Calu3 (cell line): Measurements from ENCODE around the gene DCC. TPM values are rescaled to one million over a fixed set of nuclear protein-coding genes. Genes with fewer than 3 reads are reported as not detected.

ENCODE experiments used
- BruUV-seq: library from RNA; stranded (reverse); fragments of 400-500 nt; replicated peaks from 2 replicates; lab custom pipeline; 2021; lab: Mats Ljungman, UMichigan
- CTCF ChIA-PET: fragments of 300-600 bp; sonication (Branson Sonifier 250); formaldehyde crosslinking; loops from one replicate; lab custom pipeline; 2022; ENCODE audit warnings: antibody characterized with exemption; lab: Charles Lee
- DNase-seq: peaks from one replicate; pipeline ENCODE4 v3.0.0; 2022
- H3K27ac Mint-ChIP-seq: one replicate; pipeline ENCODE4 v1.8.0; 2022; ENCODE audit warnings: mixed read lengths; ENCODE audit not compliant: unreplicated experiment
- H3K27me3 Mint-ChIP-seq: one replicate; pipeline ENCODE4 v1.8.0; 2022; ENCODE audit warnings: mixed read lengths; ENCODE audit not compliant: unreplicated experiment
- H3K36me3 Mint-ChIP-seq: one replicate; pipeline ENCODE4 v1.8.0; 2022; ENCODE audit warnings: mild to moderate bottlenecking, moderate library complexity, mixed read lengths; ENCODE audit not compliant: insufficient read depth, unreplicated experiment
- H3K4me1 Mint-ChIP-seq: one replicate; pipeline ENCODE4 v1.8.0; 2022; ENCODE audit warnings: mild to moderate bottlenecking, low read depth, mixed read lengths; ENCODE audit not compliant: unreplicated experiment
- H3K4me3 Mint-ChIP-seq: one replicate; pipeline ENCODE4 v1.8.0; 2022; ENCODE audit warnings: mild to moderate bottlenecking, low read depth, moderate library complexity, mixed read lengths; ENCODE audit not compliant: unreplicated experiment
- H3K9me3 Mint-ChIP-seq: one replicate; pipeline ENCODE4 v1.8.0; 2022; ENCODE audit warnings: low read depth, mixed read lengths; ENCODE audit not compliant: unreplicated experiment
- intact Hi-C: fragments of 100-400 bp; cut with micrococcal nuclease; formaldehyde crosslinking; loops from one replicate; pipeline ENCODE4 v1.10.0; 2022; ENCODE audit not compliant: unreplicated experiment
- total RNA-seq: library from RNA; stranded (reverse); gene quantifications from 2 replicates; pipeline ENCODE4 v1.2.3, GENCODE V29; 2022
- TF ChIP-seq, protein P1 (sequence below): fragments of 200-600 bp; IDR thresholded peaks from one replicate; pipeline ENCODE4 v1.8.0; 2022; ENCODE audit warnings: antibody characterized with exemption; ENCODE audit not compliant: unreplicated experiment

Gene DCC
- total RNA-seq, 1 experiment from 2014 or later, result not detected

DNA sequence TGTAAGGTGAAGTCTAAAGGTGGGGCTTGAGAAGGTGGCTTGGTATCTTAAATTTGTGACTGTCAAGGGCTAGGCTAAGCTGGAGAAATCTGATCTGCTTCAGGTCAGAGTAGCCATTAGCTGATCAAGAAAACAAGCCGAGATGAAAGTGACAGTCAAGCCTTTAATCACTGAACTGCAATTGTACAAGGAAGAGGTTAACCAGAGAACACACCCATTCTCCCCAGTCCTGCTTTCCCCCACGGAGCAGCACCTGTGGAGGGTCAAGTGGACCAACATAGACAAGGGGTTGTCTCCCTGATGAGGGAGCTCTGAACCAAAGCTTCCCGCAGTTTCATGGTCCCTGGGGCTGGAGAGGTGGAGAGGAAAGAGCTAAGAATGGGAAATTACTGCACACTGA, 901.2 kb downstream of the DCC start:
- Mint-ChIP-seq H3K27me3 (no peaks in the 10 kb centered on the region), H3K9me3 (peaks cover 2% of the 10 kb centered on the region), H3K4me1 (no peaks in the 10 kb centered on the region), H3K4me3 (no peak overlapping the region), H3K27ac (no peak overlapping the region), H3K36me3 (no peaks in the 10 kb centered on the region)
- CTCF ChIA-PET, result no interaction called here
- TF ChIP-seq, protein P1, sequence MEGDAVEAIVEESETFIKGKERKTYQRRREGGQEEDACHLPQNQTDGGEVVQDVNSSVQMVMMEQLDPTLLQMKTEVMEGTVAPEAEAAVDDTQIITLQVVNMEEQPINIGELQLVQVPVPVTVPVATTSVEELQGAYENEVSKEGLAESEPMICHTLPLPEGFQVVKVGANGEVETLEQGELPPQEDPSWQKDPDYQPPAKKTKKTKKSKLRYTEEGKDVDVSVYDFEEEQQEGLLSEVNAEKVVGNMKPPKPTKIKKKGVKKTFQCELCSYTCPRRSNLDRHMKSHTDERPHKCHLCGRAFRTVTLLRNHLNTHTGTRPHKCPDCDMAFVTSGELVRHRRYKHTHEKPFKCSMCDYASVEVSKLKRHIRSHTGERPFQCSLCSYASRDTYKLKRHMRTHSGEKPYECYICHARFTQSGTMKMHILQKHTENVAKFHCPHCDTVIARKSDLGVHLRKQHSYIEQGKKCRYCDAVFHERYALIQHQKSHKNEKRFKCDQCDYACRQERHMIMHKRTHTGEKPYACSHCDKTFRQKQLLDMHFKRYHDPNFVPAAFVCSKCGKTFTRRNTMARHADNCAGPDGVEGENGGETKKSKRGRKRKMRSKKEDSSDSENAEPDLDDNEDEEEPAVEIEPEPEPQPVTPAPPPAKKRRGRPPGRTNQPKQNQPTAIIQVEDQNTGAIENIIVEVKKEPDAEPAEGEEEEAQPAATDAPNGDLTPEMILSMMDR, result no peak
- no TSS peak for BruUV-seq
- no peak for DNase-seq
- intact Hi-C loops, result no loop called here

GRCh38 chr18:53253789-53254188, 913.8 kb downstream of the DCC start:
- Mint-ChIP-seq H3K9me3 (peaks cover 9% of the 10 kb centered on the region), H3K4me3 (no peak overlapping the region), H3K27ac (no peak overlapping the region), H3K27me3 (no peaks in the 10 kb centered on the region), H3K4me1 (no peaks in the 10 kb centered on the region), H3K36me3 (no peaks in the 10 kb centered on the region)
- BruUV-seq, result no TSS peak
- intact Hi-C loops, result no loop called here
- CTCF ChIA-PET, result no interaction called here
- TF ChIP-seq, protein P1, result no peak
- no peak for DNase-seq

DNA sequence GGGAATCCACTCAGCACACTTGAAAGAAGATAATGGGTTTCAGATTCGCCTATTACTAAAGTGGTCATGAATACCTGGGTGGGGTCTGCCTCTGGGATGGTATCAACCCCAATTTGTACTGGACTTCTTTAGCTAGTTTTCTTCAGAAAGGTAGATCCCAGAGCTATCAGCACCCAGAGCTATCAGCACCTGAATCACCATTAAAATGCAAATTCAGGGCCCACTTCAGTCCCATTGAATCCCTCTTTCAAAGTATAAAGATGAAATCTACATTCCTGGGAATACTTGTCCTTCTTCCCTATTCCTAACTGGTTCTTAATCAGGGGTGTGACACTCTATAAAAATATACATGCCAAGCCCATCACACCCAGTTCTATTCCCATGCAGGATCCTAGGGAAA, 914.3 kb downstream of the DCC start:
- CTCF ChIA-PET, result no interaction called here
- TF ChIP-seq, protein P1, result no peak
- no TSS peak for BruUV-seq
- Mint-ChIP-seq H3K27ac (no peak overlapping the region), H3K27me3 (no peaks in the 10 kb centered on the region), H3K4me1 (no peaks in the 10 kb centered on the region), H3K36me3 (no peaks in the 10 kb centered on the region), H3K9me3 (peaks cover 9% of the 10 kb centered on the region), H3K4me3 (no peak overlapping the region)
- intact Hi-C loops, result no loop called here
- DNase-seq, result no peak

- H3K36me3 Mint-ChIP-seq, result no peaks in the 10 kb centered on the region
- H3K9me3 Mint-ChIP-seq, result peaks cover 9% of the 10 kb centered on the region
- no peak overlapping the region for H3K27ac Mint-ChIP-seq
- H3K4me3 Mint-ChIP-seq, result no peak overlapping the region
- TF ChIP-seq, protein P1, result no peak
- no peaks in the 10 kb centered on the region for H3K4me1 Mint-ChIP-seq
- no peak for DNase-seq
- H3K27me3 Mint-ChIP-seq, result no peaks in the 10 kb centered on the region
- no TSS peak for BruUV-seq
- intact Hi-C loops, result no loop called here
- CTCF ChIA-PET, result no interaction called here
Measured at GRCh38 chr18:53261241-53261640, 921.2 kb downstream of the DCC start.
